ENCODE data around the gene CCDC102A.
"Not testable (repeated sequence)": the region's sequence is repeated elsewhere in the genome, so short reads cannot be mapped to it uniquely, and the experiment has no call there.

CCDC102A gene

GRCh38 chr16:57499941-57500340, 36.4 kb downstream of the CCDC102A start:
- not testable (repeated sequence) for DNase-seq

- no peak for DNase-seq
Measured at GRCh38 chr16:57498031-57498430, 38.3 kb downstream of the CCDC102A start.

DNA sequence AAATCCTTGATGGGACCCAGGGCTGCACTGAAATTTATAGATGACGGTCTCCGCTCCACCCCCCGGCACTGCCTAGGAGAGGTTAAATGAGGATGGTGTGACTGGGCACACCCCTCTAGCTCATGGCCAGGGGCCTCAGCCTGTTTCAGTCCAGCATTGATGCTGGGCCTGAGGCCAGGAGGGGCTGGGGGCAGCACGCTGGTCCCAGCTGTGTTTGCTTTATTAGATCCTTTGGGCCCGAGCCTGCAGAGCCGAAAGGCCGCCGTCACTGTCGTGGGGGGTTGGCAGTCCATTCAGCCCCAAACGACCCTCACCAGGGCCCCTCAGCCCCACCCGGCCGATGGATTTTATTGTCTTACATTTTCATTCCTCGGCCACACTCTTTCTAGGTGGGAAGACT, 39.2 kb downstream of the CCDC102A start:
- DNase-seq, result no peak

GRCh38 chr16:57493767-57494166, 42.6 kb downstream of the CCDC102A start:
- DNase-seq, result no peak

GRCh38 chr16:57489229-57489628, 47.1 kb downstream of the CCDC102A start:
- DNase-seq, result no peak

DNA sequence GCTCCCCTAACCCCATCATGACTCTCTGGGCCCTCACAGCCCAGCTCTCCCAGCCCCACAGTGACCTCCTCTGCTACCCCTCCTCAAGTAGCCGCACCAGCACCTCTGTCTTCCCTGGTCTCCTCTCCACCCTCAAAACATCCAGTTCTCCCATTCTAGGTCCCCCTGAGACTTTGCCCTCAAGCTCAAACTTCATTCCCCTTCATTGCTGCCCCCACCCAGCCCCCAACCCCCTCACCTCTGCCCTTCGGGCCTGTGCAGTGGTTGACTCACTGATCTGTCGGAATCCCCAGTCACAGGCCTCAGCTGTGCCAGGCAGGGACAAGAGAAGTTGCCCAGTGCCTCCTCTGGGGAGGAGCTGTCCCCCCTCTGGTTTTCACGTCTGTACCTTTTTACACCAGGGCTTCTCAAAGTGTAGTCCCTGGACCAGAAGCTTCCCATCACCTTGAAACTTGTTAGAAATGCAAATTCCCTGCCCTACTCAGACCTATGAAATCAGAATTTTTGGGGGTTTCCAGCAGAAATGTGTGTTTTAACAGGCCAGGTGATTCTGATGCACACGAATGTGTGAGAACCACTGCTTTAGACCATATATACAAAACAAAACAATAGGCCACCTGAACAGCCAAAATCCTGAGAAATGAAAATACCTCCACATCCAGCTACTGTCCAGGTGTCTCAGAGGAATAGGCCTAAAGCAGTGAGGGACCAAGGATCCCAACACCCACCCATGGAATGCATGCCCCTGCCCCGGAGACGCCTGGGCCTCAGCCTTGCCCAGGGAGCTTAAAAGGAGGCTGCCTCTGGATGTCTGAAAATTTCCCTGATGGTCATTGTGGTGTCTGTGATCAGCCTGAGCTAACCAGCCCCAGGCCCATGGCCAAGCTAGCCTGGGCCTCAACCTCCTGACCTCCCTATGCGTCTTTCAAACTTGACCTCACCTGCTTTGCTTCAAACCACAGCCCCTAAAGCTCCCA, 49.2 kb downstream of the CCDC102A start:
- DNase-seq, result no peak

DNA sequence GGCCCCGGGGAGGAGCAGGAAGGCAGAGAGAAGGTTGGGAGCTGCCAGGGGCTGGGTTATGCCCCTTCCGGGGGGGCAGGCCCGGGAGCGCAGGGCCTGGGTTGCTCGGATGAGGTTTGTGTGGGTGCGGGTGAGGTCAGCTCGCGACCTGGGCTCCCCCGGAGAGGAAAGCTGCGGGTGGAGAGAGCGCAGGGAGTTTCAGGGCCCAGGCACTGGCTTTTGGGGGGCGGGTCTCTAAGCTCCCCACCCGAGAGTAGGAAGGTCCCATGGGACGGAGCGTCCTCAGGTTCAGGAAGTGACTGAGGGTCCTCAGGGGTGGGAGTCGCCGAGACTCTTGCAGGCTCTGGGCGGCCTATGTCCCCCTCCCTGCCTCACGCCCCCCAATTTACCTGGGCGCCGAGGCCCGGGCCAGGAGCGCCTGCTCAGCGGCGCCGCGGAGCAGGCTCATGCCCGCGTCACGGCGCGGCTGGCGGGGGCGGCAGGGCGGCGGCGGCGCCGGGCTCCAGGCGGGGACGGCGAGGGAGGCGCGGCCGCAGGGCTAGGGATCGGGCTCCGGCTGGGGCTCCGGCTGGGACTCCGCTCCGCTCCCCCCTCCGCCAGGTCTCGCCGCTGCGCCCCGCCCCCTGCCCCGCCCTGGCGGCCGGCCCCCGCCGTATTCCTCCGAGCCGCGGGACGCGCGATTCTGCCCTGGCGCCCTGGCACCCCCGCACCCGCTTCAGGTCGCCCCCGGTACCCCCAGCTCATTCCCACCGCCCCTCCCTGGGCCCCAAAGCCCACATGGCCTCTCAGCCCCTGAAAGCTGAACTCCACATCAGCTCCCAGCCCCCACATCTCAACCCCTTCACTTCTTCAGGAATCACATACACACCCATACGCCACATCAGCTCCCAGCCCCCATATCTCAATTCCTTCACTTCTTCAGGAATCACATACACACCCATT, 50.2 kb downstream of the CCDC102A start, which contains the start of gene DOK4:
Gene DOK4, minus strand, starts transcription at position 578 of the 942 bp plus-strand sequence. CDS start 6,986 bp downstream, outside the sequence.
- peak; percentile 89 for DNase-seq

GRCh38 chr16:57485091-57485915, 51.1 kb downstream of the CCDC102A start:
- no peak for DNase-seq

DNA sequence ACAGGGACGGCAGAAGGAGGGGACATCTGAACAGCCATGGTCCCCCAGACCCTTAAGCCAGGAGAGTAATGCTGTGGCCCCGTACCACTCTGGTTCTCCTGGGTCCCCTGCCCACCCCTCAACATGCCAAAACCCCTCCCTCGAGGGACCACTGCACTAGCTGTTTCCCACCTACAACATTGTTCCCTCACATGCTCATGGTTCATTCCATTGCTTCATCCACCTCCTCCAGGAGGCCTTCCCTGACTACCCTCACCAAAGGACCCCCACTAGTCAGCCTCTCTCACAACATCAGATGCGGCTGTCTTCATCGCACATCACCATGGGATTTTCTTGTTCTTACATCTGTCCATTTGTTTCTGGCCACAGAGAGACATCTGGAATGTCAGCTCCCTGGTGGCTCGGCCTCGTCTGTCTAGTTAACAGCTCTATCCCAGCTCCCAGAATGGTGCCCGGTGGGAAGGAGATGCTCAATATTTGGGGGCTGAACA, 51.8 kb downstream of the CCDC102A start:
- no peak for DNase-seq

GRCh38 chr16:57483725-57484514, 52.5 kb downstream of the CCDC102A start:
- no peak for DNase-seq

DNA sequence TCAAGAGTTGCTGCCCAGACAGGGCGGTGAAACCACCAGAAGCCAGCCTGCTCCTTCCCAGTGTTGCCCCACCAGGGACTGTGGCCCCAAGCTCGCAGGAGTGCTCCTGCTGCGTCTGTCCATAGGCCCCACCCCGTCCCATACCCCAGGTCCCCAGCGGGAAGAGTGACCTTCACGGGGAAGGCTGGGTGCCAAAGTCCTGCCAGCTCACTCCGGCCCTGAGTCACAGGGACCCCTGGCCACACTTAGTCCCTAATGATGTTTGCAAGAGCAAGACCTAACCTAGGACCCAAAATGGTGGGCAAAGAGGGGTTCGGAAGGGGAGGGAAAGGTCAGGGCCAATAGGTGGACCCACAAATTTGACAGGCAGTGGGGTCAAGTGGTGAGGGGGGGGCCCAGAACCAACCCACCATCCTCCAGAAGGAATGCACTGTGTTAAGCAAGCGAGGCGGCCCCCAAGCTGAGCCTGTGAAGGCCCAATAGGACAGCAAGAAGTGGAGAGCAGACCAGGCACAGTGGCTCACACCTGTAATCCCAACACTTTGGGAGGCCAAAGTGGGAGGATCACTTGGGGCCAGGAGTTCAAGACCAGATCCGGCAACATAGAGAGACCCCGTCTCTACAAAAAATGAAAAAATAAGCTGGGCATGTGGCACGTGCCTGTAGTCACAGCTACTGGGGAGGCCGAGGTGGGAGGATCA, 53.4 kb downstream of the CCDC102A start:
- no peak for DNase-seq

GRCh38 chr16:57481421-57481820, 55.0 kb downstream of the CCDC102A start:
- no peak for DNase-seq

- no peak for DNase-seq
Measured at GRCh38 chr16:57480754-57481230, 55.6 kb downstream of the CCDC102A start.

DNA sequence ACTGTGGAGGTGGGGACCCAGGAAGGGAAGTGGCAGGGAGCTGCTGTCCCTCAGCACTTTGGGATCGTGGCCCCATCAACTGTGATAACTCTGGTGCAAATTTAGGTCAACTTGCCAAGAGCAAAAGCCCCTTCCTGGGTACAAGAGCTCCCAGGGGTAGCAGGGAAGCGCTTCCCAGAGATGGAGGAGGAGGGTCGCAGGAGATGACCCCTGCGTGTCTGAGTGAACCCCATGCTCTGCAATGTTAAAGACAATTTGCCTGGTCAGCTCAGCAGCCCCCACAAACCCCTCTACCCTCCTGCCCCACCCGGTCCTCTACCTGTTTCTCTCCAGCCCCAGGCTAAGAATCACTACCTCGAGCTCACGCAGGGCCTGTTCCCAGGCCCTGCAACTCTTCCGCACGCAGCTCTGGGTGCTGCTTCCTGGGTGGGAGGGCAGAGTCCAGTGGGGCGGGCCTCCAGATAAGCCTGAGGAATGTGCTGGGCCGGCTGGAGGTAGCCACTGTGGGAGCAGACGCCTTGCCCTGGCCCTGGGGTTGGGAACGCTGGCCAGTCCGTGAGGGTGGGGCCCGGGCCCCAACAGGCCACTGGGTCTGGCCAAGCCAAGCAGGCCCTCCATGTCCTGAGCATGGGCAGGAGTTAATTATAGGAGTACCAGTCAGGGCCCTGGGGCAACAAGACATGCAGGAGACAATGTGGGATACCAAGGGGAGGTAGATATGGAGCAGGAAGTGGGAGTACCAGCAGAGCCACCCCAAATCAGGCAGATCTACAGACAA, 56.2 kb downstream of the CCDC102A start:
- DNase-seq, result no peak

DNA sequence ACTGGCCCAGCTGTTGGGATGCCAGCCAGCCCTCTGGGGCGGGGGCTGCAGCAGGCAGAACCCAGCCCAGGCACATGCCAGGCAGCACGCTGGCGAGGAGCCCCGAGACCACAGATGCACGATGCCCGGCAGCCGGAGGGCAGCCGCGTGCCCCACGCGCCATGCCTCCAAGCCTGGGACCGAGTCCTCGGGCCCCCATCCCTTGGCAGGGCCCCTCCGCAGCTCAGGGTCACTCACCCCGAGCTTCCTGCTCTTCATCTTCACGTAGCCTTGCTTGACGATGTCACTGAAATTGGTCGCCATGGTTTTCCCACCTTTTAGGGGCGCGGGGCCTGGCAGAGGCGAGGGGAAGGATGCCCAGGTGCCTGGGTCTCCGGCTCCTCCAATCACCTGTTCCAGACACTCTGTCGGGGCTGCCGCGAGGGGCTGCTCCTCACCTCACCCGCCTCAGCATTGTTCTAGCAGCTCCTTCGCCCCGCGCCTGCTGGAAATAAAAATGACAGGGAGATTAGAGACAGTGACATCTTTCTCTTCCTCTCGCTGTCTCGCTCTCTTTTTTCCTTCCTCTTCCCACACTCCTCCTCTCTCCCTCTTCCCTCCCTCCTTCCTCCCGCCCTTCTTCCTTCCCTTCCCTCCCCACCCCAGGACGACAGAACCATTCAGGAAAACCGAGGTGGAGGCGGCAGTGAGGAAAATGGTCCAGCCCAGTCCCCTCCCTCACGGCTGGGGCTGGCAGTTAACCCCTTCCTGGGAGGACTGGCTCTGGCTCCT, 57.0 kb downstream of the CCDC102A start:
- DNase-seq, result no peak

DNA sequence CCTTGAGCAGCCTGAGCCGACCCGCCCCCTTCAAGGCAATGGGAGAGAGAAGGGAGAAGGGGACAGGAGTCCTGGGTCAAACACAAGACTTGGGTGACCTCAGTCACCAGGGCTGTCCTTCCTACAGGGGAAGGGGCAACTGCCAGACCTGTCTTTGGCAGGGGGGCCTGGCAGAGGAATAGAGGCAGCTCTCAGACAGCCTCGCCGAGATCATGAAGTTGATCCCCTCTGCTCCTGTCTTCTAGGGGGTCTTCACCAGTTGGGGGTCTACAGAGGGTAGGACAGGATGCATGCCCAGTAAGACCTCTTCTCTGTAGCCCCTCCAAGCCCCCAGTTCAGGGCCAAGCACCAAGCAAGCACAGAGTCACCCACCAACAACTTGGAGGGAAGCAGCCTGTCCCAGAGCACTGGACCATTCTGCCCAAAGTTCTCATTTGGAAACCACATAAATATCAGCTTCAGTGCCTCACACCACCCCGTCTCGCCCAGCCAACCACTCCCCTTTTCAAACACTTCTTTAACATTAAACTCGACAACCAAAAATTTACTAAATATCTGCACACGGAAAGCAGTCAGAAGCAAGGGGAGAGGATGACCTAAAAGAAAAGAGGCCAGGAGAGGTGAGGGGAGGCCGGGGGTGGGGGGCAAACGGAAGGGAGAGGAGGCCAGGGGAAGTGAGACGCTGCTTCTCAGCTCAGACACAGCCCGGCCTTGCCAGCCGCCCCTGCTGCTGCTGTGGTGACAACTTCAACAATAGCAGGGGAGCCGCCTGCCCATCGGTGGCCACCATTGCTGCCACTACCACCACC, 57.8 kb downstream of the CCDC102A start:
- no peak for DNase-seq

DNA sequence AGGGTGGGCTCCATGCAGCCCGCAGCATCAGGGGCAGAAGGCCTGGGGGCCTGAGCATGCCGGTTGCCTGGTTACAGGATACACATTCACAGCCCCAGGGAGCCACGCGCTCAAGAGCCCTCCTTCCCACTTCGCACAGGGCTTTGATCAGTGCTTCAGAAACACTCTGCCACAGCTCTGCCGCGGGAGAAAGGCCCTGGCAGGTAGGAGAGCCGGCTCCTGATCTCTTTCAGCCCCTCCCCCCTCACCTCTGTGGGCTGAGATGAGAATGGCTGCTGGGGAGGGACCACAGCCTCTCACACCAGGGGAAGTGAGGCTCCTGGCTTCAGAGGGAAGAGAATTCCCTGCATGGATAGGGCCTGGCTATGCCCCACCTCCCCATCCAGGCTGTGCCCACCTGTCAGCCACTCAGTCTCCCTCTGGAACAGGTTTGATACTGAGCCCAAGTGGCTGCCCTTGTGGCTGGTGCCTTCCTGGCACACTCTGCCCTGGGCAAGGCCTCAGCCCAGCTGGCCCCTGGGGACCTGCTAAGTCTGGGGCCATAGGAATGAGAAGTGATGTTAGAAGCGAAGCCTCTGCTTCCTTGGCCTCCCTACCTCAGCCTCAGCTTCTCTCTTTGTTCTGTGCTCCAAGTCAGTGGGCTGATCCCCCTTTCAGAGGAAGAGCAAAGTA, 58.7 kb downstream of the CCDC102A start:
- DNase-seq, result no peak

All from stimulated activated CD8-positive, alpha-beta memory T cell treated with anti-CD3 and anti-CD28 coated beads, Interleukin-4, amount 100 ng/mL, for 48 hours (primary cell).